HL-60 (cell line): Measurements from ENCODE around the gene KRTAP25-1.

Experiments used
- CTCF ChIP-seq: IDR thresholded peaks from one replicate; pipeline ENCODE4 v1.5.1; 2011; ENCODE audit warnings: low read length, control low read depth, inconsistent platforms; ENCODE audit not compliant: insufficient read depth
- GABPA ChIP-seq: IDR thresholded peaks from 2 replicates; pipeline ENCODE4 v1.6.1; 2012; ENCODE audit warnings: low read depth
- REST ChIP-seq: IDR thresholded peaks from 2 replicates; pipeline ENCODE4 v1.6.1; 2012; ENCODE audit warnings: low read depth; ENCODE audit not compliant: insufficient replicate concordance

- TF ChIP-seq CTCF = no peak
- TF ChIP-seq REST = no peak
- no peak for TF ChIP-seq GABPA
Measured at GRCh38 chr21:30243691-30244090, 45.6 kb downstream of the KRTAP25-1 start.
